ENCODE results near the gene RHOBTB3.
"Not testable (repeated sequence)": the region's sequence is repeated elsewhere in the genome, so short reads cannot be mapped to it uniquely, and the experiment has no call there.

The RHOBTB3 gene, protein sequence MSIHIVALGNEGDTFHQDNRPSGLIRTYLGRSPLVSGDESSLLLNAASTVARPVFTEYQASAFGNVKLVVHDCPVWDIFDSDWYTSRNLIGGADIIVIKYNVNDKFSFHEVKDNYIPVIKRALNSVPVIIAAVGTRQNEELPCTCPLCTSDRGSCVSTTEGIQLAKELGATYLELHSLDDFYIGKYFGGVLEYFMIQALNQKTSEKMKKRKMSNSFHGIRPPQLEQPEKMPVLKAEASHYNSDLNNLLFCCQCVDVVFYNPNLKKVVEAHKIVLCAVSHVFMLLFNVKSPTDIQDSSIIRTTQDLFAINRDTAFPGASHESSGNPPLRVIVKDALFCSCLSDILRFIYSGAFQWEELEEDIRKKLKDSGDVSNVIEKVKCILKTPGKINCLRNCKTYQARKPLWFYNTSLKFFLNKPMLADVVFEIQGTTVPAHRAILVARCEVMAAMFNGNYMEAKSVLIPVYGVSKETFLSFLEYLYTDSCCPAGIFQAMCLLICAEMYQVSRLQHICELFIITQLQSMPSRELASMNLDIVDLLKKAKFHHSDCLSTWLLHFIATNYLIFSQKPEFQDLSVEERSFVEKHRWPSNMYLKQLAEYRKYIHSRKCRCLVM

DNA sequence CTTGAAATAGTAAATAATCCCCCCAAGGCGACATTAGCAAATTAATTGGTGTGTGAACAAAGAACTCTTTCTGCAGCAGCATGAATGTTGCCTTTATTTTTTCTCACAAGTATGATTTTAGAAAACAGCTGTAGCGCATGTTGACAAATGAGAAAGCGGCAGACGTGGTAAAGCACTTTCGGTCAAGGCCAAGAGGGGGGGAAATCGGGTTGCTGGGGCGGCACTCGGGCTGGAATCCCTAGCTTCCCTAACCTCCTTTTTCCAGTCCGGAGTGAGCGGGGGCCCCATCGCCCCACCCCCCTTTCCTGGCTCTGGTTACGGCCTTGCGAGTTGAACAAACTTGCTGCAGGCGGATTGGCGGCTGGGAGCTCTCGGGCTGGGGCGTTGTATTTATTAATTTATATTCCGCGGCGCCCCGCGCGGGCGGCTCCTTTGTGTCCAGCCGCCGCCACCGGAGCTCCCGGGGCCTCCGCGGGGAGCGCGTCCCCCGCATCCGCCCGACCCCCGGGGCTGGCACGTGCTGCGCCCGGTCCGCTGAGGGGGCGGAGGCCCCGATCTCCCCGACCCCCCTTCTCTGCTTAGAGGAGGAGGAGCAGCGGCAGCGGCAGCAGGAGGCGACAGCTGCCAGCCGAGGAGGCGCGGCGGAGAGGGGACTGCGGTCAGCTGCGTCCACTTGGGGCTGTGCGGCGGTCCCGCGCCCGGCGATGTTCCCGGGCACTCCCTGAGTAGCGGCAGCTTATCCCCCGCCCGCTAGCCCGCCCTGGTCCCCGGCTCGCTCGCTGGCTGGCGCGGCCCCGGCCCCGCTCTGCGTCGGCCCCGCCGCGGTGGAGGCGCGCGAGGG is at the start of gene RHOBTB3:
Gene RHOBTB3 (plus strand): TSS at position 607 of the 841 bp plus-strand sequence. CDS start 347 bp downstream, outside the sequence.
- H3K27ac Mint-ChIP-seq: peak within 1 kb of the TSS; percentile 59
- peaks cover 22% of the 10 kb centered on the region for H3K4me1 Mint-ChIP-seq
- peaks cover 41% of the 10 kb centered on the region for H3K27me3 Mint-ChIP-seq
- H3K36me3 Mint-ChIP-seq (ENCODE audit: low read depth): no peaks in the 10 kb centered on the region
- H3K9me3 Mint-ChIP-seq: no peaks in the 10 kb centered on the region
- peak within 1 kb of the TSS; percentile 76 for H3K4me3 Mint-ChIP-seq
- ATAC-seq (peak; percentile 45), DNase-seq (peak; percentile 34)

DNA sequence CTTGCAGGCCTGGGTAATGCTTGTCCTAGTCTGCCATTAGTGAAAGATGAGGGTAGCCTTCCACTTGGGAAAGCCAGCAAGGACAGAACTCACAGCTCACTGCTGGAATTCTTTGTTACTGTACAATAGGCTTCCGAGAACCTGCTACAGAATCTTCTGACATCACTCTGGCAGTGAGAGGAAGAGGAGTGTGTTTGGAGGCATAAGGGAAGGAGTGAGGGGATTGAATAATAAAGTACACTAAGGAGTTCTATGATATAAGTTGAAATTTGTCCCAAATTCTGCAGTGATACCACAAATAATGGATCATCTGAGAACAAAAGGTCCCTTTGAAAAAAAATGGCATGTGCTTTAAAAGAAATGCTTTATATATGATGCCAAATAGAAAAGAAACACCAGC is 48.2 kb upstream of the RHOBTB3 start, which contains the start of gene SPATA9:
Gene SPATA9 (minus strand): TSS at position 101 of the 400 bp plus-strand sequence. CDS start 137 bp downstream, outside the sequence.
- H3K4me1 Mint-ChIP-seq: no peaks in the 10 kb centered on the region
- H3K9me3 Mint-ChIP-seq: no peaks in the 10 kb centered on the region
- DNase-seq: no peak
- no peak within 1 kb of the TSS for H3K27ac Mint-ChIP-seq
- H3K4me3 Mint-ChIP-seq: no peak within 1 kb of the TSS
- H3K27me3 Mint-ChIP-seq: peaks cover 3% of the 10 kb centered on the region
- no peak for ATAC-seq
- H3K36me3 Mint-ChIP-seq (ENCODE audit: low read depth): no peaks in the 10 kb centered on the region

DNA sequence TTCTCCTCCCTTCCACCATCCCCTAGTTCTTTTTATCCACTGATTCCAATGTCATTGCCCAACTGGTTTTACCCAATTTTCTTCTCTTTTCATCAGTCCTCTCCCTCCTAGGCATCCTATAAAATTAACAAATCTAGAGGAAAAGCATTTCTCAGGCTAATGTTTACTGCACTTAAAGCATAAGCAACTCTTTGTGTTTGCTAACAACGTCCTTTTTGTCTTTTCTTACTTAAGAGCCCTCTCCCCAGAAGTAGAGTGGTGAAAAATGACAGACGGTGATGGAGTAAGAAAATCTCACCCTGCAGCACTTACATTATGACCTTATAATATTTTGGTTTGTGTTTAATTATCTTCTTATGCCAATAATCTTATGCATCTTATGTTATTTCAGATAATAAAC is 46.8 kb upstream of the RHOBTB3 start:
- peaks cover 3% of the 10 kb centered on the region for H3K27me3 Mint-ChIP-seq
- no peaks in the 10 kb centered on the region for H3K36me3 Mint-ChIP-seq (ENCODE audit: low read depth)
- H3K27ac Mint-ChIP-seq: no peak overlapping the region
- peaks cover under 1% of the 10 kb centered on the region for H3K9me3 Mint-ChIP-seq
- no peak for ATAC-seq
- no peaks in the 10 kb centered on the region for H3K4me1 Mint-ChIP-seq
- DNase-seq: no peak
- no peak overlapping the region for H3K4me3 Mint-ChIP-seq

DNA sequence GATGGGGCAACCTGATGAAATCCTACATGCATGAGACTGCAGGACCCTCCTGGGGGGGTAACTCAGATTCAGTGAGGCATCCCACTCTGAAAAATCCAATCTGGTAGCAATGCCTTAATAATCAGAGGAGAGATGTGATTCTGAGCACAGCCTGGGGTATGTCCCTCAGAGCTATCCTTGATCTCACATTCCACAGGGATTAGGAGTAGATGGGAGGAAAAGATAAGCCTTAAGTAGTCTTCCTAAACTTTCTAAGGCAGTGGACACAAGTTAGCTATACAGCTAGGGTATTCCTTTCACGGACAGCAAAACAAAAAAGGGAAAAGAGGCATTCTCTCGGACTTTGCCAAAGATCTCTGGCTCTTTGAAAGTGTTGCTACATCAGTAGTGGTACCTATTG is 44.5 kb upstream of the RHOBTB3 start:
- DNase-seq (no peak), ATAC-seq (no peak)
- H3K9me3 Mint-ChIP-seq: peaks cover 7% of the 10 kb centered on the region
- H3K4me3 Mint-ChIP-seq: no peak overlapping the region
- peaks cover 3% of the 10 kb centered on the region for H3K27me3 Mint-ChIP-seq
- no peaks in the 10 kb centered on the region for H3K4me1 Mint-ChIP-seq
- H3K27ac Mint-ChIP-seq: no peak overlapping the region
- H3K36me3 Mint-ChIP-seq (ENCODE audit: low read depth): no peaks in the 10 kb centered on the region

DNA sequence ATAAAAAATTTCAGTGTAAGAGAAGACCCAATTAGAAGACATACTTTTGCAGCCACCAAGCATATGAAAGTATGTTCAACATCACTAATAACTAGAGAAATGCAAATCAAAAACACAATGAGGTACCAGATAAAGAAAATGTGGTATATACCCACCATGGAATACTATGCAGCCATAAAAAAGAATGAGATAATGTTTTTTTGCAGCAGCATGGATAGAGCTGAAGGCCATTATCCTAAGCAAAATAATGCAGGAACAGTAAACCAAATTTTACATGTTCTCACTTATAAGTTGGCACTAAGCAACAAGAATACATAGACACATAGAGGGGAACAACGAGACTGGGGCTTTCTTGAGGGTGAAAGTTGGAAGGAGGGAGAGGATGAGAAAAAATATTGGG is 41.5 kb upstream of the RHOBTB3 start:
- Mint-ChIP-seq H3K4me1 (no peaks in the 10 kb centered on the region), H3K27ac (no peak overlapping the region)
- no peak for ATAC-seq

DNA sequence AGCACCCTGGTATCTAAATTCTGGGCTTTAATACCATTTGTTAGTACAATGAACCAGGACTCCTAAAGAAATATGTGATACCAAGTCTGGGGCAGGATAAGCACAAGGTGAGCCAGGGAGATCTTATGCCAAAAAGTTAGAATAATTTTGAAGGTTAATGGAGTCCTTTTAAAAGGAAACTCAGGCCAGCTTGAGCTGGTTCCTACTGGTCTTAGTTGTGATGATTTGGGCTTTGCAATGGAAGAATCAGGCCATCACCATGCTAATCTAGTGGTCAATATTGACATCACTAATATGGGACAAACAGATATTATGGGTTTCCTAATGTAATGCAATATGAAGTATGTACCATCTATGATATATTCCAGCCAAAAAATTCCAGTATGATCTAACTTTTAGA is 40.8 kb upstream of the RHOBTB3 start:
- no peak for DNase-seq
- peaks cover 7% of the 10 kb centered on the region for H3K9me3 Mint-ChIP-seq
- H3K27ac Mint-ChIP-seq: no peak overlapping the region
- H3K36me3 Mint-ChIP-seq (ENCODE audit: low read depth): no peaks in the 10 kb centered on the region
- no peak for ATAC-seq
- peaks cover 3% of the 10 kb centered on the region for H3K27me3 Mint-ChIP-seq
- no peak overlapping the region for H3K4me3 Mint-ChIP-seq
- no peaks in the 10 kb centered on the region for H3K4me1 Mint-ChIP-seq

More for the DNA sequence above, 41.5 kb upstream of the RHOBTB3 start:
- H3K4me3 Mint-ChIP-seq: no peak overlapping the region
- H3K36me3 Mint-ChIP-seq (ENCODE audit: low read depth): no peaks in the 10 kb centered on the region
- no peak for DNase-seq
- peaks cover 7% of the 10 kb centered on the region for H3K9me3 Mint-ChIP-seq
- peaks cover 3% of the 10 kb centered on the region for H3K27me3 Mint-ChIP-seq

DNA sequence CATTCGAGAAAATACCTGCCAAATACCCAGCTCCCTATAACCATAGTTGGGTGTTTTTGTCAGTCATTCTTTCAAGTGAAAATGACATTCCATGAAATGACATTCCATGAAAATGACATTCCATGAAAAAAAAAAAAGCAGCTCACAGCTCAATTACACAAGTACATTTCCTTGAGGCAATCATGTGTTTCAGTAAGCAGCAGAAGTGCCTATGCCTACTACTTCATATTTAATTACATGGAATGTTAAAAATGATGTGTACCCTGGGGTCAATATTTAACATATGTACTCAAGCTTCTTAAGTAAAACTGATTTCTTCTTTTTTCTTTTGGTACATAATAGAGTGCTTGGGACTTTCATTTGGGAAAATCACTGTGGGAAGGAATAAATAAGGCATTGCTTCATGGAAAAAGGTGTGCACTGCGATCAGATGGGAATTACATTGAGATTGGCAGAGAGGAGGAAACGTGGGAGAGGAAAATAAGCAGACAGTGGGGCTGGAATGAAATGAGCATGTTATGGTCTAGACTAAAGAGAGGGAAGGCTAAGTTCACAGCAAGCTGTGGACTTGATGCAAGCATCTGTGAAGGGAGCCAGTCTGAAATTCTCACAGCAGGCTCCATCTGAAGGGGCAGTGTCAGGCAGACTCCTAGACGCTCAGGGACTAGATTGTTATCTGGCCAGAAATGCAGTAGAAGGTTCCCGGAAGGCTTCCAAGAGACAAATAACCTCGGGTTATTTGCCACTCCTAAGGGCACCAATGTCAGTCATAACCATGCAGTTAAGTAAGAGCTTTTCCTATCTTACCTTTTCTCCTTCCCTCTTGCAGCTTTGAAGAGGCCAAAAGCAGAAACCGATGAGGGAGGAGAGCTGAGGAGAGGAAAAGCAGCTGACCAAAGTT is 33.1 kb upstream of the RHOBTB3 start:
- DNase-seq (no peak), ATAC-seq (no peak)
- Mint-ChIP-seq H3K4me3 (no peak overlapping the region), H3K27me3 (peaks cover 6% of the 10 kb centered on the region), H3K36me3 (ENCODE audit: low read depth) (no peaks in the 10 kb centered on the region), H3K9me3 (no peaks in the 10 kb centered on the region), H3K27ac (no peak overlapping the region), H3K4me1 (no peaks in the 10 kb centered on the region)

DNA sequence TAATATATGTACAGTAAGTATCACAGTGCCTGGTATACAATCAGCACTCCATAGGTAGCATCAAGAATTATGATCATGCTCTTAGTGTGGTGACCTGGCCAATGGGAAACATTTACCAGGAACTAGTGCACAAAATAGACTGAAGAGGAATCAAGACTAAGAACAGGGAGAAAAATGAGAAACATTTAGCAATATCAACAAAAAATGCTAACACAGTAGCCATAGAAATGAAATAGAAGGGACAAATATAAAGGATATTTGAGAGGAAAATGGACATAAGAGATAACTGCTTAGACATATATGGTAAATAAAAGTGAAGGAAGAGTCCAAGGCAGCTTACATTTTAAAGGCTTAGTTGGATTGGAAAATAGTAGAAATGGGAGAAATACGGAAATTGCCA is 31.8 kb upstream of the RHOBTB3 start:
- Mint-ChIP-seq H3K36me3 (ENCODE audit: low read depth) (no peaks in the 10 kb centered on the region), H3K27ac (no peak overlapping the region), H3K9me3 (no peaks in the 10 kb centered on the region), H3K4me3 (no peak overlapping the region), H3K4me1 (no peaks in the 10 kb centered on the region), H3K27me3 (peaks cover 6% of the 10 kb centered on the region)
- ATAC-seq: no peak
- no peak for DNase-seq

DNA sequence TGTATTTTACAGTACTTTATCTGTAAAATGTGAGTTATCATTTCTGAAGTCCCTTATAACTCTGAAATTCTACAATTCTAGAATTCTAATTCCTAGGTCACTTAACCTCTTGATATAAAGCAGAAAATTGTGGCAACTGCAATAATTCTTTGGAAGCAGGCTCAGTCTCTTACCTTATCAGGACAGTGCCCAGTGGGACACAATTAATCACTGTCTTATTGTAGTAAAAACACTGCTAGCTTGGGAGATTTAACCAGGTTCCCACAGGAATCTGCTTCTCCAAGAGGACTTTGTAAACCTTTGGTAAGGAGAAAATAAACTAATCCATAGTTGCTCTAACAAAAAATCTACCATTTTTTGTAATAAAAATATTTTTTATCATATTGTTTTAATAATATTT is 30.1 kb upstream of the RHOBTB3 start:
- H3K4me3 Mint-ChIP-seq: no peak overlapping the region
- DNase-seq: no peak
- H3K36me3 Mint-ChIP-seq (ENCODE audit: low read depth): no peaks in the 10 kb centered on the region
- ATAC-seq: no peak
- H3K9me3 Mint-ChIP-seq: no peaks in the 10 kb centered on the region
- H3K27ac Mint-ChIP-seq: no peak overlapping the region
- H3K4me1 Mint-ChIP-seq: no peaks in the 10 kb centered on the region
- peaks cover 6% of the 10 kb centered on the region for H3K27me3 Mint-ChIP-seq

DNA sequence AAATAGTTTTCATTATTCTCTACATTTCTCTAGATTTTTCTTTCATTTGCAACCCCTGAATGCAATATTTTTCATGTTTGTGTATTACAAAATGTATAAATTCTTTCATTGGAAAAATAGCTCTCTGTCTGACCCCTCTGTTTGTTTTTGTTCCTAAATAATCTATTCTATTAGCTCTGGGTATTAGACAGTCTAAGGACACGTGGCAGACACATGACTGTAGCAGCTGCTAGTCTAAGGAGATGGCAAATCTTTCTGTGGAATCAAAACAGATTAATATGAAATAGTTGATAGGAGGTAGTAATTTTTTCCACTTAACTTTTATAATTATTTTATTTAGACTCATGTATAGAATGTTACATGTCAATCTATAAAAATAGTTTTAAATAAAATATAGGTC is 27.0 kb upstream of the RHOBTB3 start:
- no peaks in the 10 kb centered on the region for H3K4me1 Mint-ChIP-seq
- H3K27ac Mint-ChIP-seq: no peak overlapping the region
- ATAC-seq: no peak
- no peaks in the 10 kb centered on the region for H3K27me3 Mint-ChIP-seq
- no peaks in the 10 kb centered on the region for H3K9me3 Mint-ChIP-seq
- no peak overlapping the region for H3K4me3 Mint-ChIP-seq
- no peaks in the 10 kb centered on the region for H3K36me3 Mint-ChIP-seq (ENCODE audit: low read depth)
- no peak for DNase-seq

DNA sequence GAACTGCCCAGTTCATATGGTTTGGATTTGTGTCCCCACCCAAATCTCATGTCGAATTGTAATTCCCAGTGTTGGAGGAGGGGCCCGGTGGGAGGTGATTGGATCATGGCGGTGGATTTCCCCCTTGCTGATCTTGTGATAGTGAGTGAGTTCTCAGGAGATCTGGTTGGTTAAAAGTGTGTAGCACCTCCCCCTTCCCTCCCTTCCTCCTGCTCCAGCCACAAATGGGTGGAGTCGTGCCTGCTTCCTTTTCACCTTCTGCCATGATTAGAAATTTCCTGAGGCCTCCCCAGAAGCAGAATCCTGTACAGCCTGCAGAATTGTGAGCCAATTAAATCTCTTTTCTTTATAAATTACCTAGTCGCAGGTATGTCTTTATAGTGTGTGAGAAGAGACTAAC is 24.9 kb upstream of the RHOBTB3 start:
- not testable (repeated sequence) for H3K4me3 Mint-ChIP-seq; H3K4me1 Mint-ChIP-seq; H3K27me3 Mint-ChIP-seq; H3K36me3 Mint-ChIP-seq (ENCODE audit: low read depth); ATAC-seq; H3K9me3 Mint-ChIP-seq; H3K27ac Mint-ChIP-seq; DNase-seq

DNA sequence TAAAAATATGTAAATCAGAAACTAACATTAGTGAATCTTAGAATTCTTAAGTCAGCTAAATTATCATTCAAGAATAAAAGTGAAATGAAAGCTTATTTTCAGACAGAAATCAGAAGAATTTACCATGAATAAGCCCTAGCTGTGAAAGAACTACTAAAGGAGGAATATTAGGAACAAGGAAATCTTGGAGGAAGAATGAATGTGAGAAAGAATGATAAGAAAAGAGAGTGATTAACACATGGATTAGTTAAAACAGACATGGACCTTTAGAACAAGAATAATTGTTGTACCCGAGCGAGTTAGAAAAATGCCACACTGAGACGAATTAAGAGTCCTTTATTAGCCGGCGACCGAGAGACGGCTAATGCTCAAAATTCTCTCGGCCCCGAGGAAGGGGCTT is 24.1 kb upstream of the RHOBTB3 start:
- H3K4me3 Mint-ChIP-seq: no peak overlapping the region
- no peaks in the 10 kb centered on the region for H3K27me3 Mint-ChIP-seq
- no peaks in the 10 kb centered on the region for H3K9me3 Mint-ChIP-seq
- no peak overlapping the region for H3K27ac Mint-ChIP-seq
- DNase-seq (no peak), ATAC-seq (no peak)
- no peaks in the 10 kb centered on the region for H3K4me1 Mint-ChIP-seq
- H3K36me3 Mint-ChIP-seq (ENCODE audit: low read depth): no peaks in the 10 kb centered on the region

DNA sequence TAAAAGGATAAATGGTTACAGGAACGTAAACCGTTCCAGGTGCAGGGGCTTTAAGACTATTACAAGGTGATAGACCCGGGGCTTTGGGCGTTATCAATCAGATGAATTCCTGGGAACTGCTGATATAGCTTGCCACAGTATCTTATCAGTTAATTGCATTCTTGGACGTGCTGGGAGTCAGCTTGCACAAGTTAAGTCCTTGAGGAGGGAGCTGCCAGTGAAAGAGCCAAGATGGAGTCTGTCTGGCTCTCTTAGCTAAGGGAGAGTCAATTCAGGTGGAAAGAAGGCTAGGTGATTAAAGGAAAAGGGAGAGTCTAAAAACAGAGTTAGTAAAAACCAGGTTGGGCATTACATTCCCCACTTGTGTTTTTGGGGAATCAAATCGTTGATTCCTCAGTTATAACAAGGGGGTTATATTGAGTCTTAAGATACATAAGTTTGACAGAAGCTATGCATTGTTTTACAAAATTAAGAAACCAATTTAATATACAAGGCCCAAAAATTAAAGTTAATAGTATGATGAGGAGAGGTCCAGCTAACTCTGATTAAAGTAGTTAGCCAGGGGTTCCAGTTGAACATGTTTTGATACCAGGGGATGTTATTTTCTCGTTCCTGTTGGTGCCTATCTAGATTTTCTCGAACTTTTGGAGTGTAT is 23.5 kb upstream of the RHOBTB3 start:
- H3K9me3 Mint-ChIP-seq; DNase-seq; ATAC-seq; H3K4me3 Mint-ChIP-seq; H3K27me3 Mint-ChIP-seq; H3K27ac Mint-ChIP-seq; H3K4me1 Mint-ChIP-seq; H3K36me3 Mint-ChIP-seq (ENCODE audit: low read depth): not testable (repeated sequence)

Measured in activated naive CD8-positive, alpha-beta T cell treated with anti-CD3 and anti-CD28 coated beads, Interleukin-2, amount 50 U/mL, for 24 hours (primary cell).